GM18498 (cell line): ENCODE data around the gene LILRA2.
"Not testable (repeated sequence)": the region's sequence is repeated elsewhere in the genome, so short reads cannot be mapped to it uniquely, and the experiment has no call there.

Source experiments
- ATAC-seq: cut with Tn5 transposase; IDR thresholded peaks from one replicate; pipeline ENCODE4 v1.9.1; 2021; ENCODE audit warnings: mild to moderate bottlenecking, moderate library complexity; ENCODE audit not compliant: unreplicated experiment

LILRA2 gene

GRCh38 chr19:54608205-54608604, 34.6 kb downstream of the LILRA2 start:
- no peak for ATAC-seq

GRCh38 chr19:54608792-54609191, 35.2 kb downstream of the LILRA2 start:
- no peak for ATAC-seq

GRCh38 chr19:54609356-54609791, 35.8 kb downstream of the LILRA2 start:
- ATAC-seq: no peak

GRCh38 chr19:54612428-54612827, 38.8 kb downstream of the LILRA2 start:
- no peak for ATAC-seq

GRCh38 chr19:54614726-54615125, 41.1 kb downstream of the LILRA2 start:
- no peak for ATAC-seq

DNA sequence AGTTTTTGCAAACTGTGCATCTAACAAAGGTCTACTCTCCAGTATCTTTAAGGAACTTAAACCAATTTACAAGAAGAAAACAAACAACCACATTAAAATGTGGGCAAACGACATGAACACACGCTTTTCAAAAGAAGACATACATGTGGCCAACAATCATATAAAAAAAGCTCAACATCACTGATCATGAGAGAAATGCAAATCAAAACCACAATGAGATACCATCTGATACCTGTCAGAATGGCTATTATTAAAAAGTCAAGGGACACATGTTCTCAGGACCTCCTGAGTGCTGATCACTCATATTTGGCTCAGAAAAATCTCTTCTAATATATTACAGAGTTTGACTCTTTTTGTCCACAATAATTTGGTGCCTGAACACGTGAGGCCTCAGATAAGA, 42.5 kb downstream of the LILRA2 start:
- peak; percentile 26 for ATAC-seq

GRCh38 chr19:54616821-54617560, 43.4 kb downstream of the LILRA2 start:
- ATAC-seq: peak; percentile 86

DNA sequence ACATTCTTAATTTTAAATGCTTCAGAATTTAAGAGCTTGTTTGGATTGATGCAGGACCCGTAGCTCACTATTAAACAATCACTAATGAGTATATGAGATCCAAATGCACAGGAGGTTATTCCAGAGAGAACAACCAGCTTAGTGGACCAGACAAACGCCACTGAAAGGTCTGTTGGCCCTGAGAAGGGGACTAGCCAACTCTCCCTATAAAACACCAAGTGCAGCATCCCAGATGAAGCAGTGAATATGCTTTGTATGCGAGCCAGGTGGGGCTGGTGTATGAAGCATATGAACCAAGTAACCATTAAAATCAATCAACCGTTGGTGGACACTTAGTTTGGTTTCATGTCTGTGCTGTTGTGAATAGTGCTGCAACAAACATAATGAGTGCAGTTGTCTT, 46.9 kb downstream of the LILRA2 start:
- no peak for ATAC-seq

GRCh38 chr19:54622431-54622830, 48.8 kb downstream of the LILRA2 start:
- no peak for ATAC-seq

- peak; percentile 33 for ATAC-seq
These were observed 50.6 kb downstream of the LILRA2 start for GRCh38 chr19:54624234-54624633.

DNA sequence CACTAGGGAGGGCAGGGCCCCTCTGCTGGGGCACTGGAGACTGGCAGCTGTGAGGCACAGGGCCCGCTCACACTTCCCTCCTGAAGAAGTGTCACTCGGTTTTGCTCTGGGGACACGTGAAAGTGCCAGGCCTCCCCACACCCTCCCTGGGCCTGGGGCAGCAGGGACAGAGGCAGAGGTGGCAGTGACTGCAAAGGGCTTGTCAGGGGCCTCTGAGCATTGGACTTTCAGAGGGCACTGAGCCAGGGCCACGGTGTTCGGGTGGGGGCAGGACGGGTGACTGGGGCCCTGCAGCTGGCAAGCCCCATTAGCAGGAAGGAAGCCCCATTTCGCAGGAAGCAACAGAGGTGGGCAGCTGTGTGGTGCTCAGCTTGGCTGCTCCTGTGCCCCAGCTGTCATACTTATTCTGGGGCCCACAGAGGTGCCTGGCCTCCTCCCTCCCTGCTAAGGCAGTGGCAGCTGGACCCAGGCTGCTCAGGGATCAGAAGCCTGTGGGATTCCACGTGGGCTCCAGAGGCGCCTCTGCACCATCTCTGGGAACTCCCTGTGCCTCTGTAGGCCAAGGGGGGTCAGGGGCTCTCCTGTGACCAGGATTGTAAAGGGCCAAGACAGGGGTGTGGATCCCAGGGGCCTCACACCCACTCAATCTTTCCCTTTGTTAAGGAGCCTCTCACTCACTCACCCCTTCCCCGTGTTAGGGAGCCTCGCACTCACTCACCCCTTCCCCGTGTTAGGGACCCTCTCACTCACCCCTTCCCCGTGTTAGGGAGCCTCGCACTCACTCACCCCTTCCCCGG, 51.5 kb downstream of the LILRA2 start:
- ATAC-seq: peak; percentile 52

- ATAC-seq: no peak
These were observed 53.2 kb downstream of the LILRA2 start for GRCh38 chr19:54626757-54627156.

DNA sequence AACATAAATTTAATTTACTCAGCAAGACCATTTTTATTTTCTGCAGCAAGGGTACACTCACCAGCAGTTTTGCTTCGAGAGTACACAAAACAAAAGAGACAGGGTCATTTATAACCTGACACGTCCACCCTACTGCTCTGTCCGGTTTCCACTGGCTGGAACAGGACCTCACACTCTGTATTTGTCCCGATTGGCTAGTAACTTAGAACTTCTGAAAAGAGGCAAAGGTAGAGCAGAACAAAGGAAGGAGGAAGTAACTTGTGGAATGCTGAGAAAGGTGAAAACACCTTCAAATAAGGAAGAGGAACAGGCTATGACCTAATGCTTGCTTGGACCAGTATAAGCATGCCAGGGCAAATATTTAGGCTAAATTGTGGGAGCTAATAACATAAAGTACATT, 54.3 kb downstream of the LILRA2 start:
- not testable (repeated sequence) for ATAC-seq

DNA sequence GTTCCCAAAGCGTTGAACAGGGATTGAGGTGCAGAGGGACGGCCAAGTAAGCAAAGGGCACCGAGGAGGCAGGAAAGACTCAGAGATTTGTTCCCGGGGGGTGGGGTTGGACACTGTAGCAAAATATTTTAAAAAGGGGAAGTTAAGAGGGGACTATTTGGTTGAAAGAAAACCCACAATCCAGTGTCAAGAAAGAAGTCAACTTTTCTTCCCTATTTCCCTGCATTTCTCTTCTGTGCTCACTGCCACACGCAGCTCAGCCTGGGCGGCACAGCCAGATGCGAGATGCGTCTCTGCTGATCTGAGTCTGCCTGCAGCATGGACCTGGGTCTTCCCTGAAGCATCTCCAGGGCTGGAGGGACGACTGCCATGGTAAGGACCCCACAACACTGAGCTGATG, 56.7 kb downstream of the LILRA2 start, which contains the start of gene LILRB1:
Gene LILRB1, plus strand, starts transcription at position 223 of the 400 bp plus-strand sequence. CDS start 590 bp downstream, outside the sequence.
- ATAC-seq: not testable (repeated sequence)

- no peak for ATAC-seq
These were observed 57.2 kb downstream of the LILRA2 start for GRCh38 chr19:54630782-54631181.

DNA sequence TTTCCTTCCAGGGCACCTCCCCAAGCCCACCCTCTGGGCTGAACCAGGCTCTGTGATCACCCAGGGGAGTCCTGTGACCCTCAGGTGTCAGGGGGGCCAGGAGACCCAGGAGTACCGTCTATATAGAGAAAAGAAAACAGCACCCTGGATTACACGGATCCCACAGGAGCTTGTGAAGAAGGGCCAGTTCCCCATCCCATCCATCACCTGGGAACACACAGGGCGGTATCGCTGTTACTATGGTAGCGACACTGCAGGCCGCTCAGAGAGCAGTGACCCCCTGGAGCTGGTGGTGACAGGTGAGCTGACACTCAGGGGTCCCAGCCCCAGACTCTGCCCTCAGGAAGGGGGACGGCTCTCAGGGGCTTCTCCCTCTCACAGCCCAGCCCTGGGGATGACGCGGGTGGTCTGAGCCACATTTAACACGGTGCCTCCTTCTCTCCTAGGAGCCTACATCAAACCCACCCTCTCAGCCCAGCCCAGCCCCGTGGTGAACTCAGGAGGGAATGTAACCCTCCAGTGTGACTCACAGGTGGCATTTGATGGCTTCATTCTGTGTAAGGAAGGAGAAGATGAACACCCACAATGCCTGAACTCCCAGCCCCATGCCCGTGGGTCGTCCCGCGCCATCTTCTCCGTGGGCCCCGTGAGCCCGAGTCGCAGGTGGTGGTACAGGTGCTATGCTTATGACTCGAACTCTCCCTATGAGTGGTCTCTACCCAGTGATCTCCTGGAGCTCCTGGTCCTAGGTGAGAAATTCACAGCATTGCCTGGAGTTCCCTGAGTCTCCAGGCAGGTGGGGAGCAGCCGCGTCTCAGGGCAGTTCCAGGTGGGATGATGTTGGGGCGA, 58.1 kb downstream of the LILRA2 start:
- ATAC-seq: not testable (repeated sequence)

DNA sequence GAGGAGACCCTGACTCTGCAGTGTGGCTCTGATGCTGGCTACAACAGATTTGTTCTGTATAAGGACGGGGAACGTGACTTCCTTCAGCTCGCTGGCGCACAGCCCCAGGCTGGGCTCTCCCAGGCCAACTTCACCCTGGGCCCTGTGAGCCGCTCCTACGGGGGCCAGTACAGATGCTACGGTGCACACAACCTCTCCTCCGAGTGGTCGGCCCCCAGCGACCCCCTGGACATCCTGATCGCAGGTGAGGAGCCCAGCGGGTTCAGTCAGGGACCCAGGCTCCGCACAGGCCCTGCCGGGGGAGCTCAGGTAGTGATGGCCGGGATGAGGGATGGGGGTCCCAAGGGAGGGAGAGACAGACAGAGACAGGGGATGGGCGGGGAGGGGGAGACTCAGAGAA, 58.9 kb downstream of the LILRA2 start:
- ATAC-seq: not testable (repeated sequence)

- no peak for ATAC-seq
These were observed 59.8 kb downstream of the LILRA2 start for GRCh38 chr19:54633401-54633800.

DNA sequence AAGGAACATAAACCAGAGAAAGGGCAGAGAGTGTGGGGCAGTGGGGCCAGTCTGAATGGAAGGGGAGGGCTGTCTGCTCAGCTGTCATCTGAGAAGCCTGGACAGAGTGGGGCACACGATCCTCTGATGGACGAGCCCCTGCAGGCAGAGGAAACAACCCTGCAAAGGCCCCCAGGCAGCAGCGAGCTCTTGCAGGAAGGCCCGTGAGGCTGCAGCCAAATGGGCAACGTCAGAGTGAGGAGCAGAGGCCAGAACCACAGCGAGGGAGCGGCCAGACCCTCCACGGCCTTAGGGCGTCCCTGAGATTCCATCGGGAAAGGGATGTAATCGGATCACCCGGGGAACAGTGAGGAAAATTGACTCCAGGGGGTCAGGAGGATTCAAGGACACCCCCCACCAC, 62.5 kb downstream of the LILRA2 start:
- ATAC-seq: not testable (repeated sequence)

GRCh38 chr19:54638683-54639082, 65.1 kb downstream of the LILRA2 start:
- no peak for ATAC-seq
